ENCODE measurements around the gene LAMA1.

- no peak for TF ChIP-seq EZH2 (IDR thresholded peaks at IDR 0.05; ENCODE audit: low read depth)
- TF ChIP-seq CTCF (conservative IDR thresholded peaks at IDR 0.05), result no peak
Measured at GRCh38 chr18:6938003-6938402, 179.6 kb downstream of the LAMA1 start.
